NCI-H2196 (cell line): Measurements from ENCODE around the gene LRCOL1.
A peak's percentile ranks its signal among the peaks of the same experiment; 100 is the strongest.

Experiments
- DNase-seq: peaks from one replicate; lab custom pipeline; 2025; ENCODE audit not compliant: unreplicated experiment; lab: John Stamatoyannopoulos, UW

LRCOL1 gene

GRCh38 chr12:132610051-132610759 is at the start of gene LRCOL1:
Gene LRCOL1, minus strand, starts transcription at chr12:132610582. Its CDS starts 4,331 bp downstream, at chr12:132606251.
- DNase-seq: no peak

GRCh38 chr12:132660052-132660451 is 49.7 kb upstream of the LRCOL1 start:
- DNase-seq: no peak

- no peak for DNase-seq
Observed at GRCh38 chr12:132659146-132659545, 48.8 kb upstream of the LRCOL1 start.

- no peak for DNase-seq
Observed at GRCh38 chr12:132658149-132658894, 47.9 kb upstream of the LRCOL1 start.

GRCh38 chr12:132657004-132657727 is 46.8 kb upstream of the LRCOL1 start:
- DNase-seq: no peak

- no peak for DNase-seq
Observed at GRCh38 chr12:132653567-132654290, 43.3 kb upstream of the LRCOL1 start.

GRCh38 chr12:132651444-132652100 is 41.2 kb upstream of the LRCOL1 start:
- no peak for DNase-seq

GRCh38 chr12:132649226-132649945 is 39.0 kb upstream of the LRCOL1 start:
- DNase-seq: no peak

GRCh38 chr12:132648616-132649225 is 38.3 kb upstream of the LRCOL1 start:
- no peak for DNase-seq

- DNase-seq: no peak
Observed at GRCh38 chr12:132647858-132648257, 37.5 kb upstream of the LRCOL1 start.

GRCh38 chr12:132646850-132647249 is 36.5 kb upstream of the LRCOL1 start:
- DNase-seq: no peak

- no peak for DNase-seq
Observed at GRCh38 chr12:132642846-132643835, 32.8 kb upstream of the LRCOL1 start.

GRCh38 chr12:132641811-132642650 is 31.6 kb upstream of the LRCOL1 start:
- no peak for DNase-seq

- no peak for DNase-seq
Observed at GRCh38 chr12:132640936-132641335, 30.6 kb upstream of the LRCOL1 start.

GRCh38 chr12:132639956-132640520 is 29.7 kb upstream of the LRCOL1 start:
- DNase-seq: no peak

- peak; percentile 49 for DNase-seq
Observed at GRCh38 chr12:132638541-132639408, 28.4 kb upstream of the LRCOL1 start.
